Testis (tissue), 2 donors: ENCODE data around the gene C7orf57.

Source experiments
- CTCF ChIP-seq, 3 experiments: fragments of 450-650 bp in 2 of 3; fragments of 200-600 bp in 1 of 3; sonication (generic) in 1 of 3; IDR thresholded peaks; one replicate each; pipeline ENCODE4 v1.5.1; 2016 to 2019; ENCODE audit warnings: antibody characterized with exemption in 3 of 3, mild to moderate bottlenecking in 2 of 3, moderate library complexity in 1 of 3
- POLR2A ChIP-seq: fragments of 450-650 bp; IDR thresholded peaks from one replicate; pipeline ENCODE4 v1.6.1; 2017; ENCODE audit warnings: antibody characterized with exemption, mild to moderate bottlenecking, moderate library complexity

GRCh38 chr7:48107926-48108472 lies 72.7 kb downstream of the C7orf57 start:
- TF ChIP-seq CTCF (IDR thresholded peaks at IDR 0.05): no peak
- TF ChIP-seq POLR2A: no peak
